Right lobe of liver (tissue), 6 donors: ENCODE results near the gene KRTAP4-2. TPM values are rescaled to one million over a fixed set of nuclear protein-coding genes. Genes with fewer than 3 reads are reported as not detected.
"Not testable (repeated sequence)": the region's sequence is repeated elsewhere in the genome, so short reads cannot be mapped to it uniquely, and the experiment has no call there.

ENCODE experiments used
- ATAC-seq, 4 donors: fragments of 200-7000 bp; cut with Tn5 transposase; one replicate each; pipeline ENCODE4 v1.9.1; 2020; ENCODE audit warnings: mild to moderate bottlenecking in 4 of 4, moderate library complexity in 4 of 4
- DNase-seq, 3 donors: peaks; one replicate each; pipeline ENCODE4 v3.0.0-alpha.2; 2020
- H3K27ac ChIP-seq, 3 donors: fragments of 200-600 bp; one replicate each; pipeline ENCODE4 v1.8.0; 2022
- H3K27me3 ChIP-seq, 2 donors: fragments of 200-600 bp; one replicate each; pipeline ENCODE4 v1.8.0; 2022
- H3K36me3 ChIP-seq, 4 donors: fragments of 200-600 bp; sonication (generic) in 1 of 4; one replicate each; pipeline versions ENCODE4 v1.5.1 to v1.8.0; 2017 to 2022; ENCODE audit warnings: control low read depth in 1 of 4
- H3K4me1 ChIP-seq, 4 donors: fragments of 200-600 bp; sonication (generic) in 1 of 4; one replicate each; pipeline versions ENCODE4 v1.5.1 to v1.8.0; 2017 to 2022; ENCODE audit warnings: control low read depth in 1 of 4
- H3K4me3 ChIP-seq, 3 donors: fragments of 200-600 bp; one replicate each; pipeline ENCODE4 v1.8.0; 2022
- H3K9me3 ChIP-seq, 4 donors: fragments of 200-600 bp; sonication (generic) in 1 of 4; one replicate each; pipeline versions ENCODE4 v1.5.1 to v1.8.0; 2017 to 2022; ENCODE audit warnings: control low read depth in 1 of 4
- CTCF ChIP-seq, 4 donors: fragments of 200-600 bp in 3 of 4; fragments of 450-650 bp in 1 of 4; IDR thresholded peaks; one replicate each; pipeline versions ENCODE4 v1.5.1 to v1.8.0; 2016 to 2022; ENCODE audit warnings: antibody characterized with exemption in 4 of 4, mild to moderate bottlenecking in 2 of 4
- POLR2A ChIP-seq: fragments of 450-650 bp; IDR thresholded peaks from one replicate; pipeline ENCODE4 v1.6.1; 2017; ENCODE audit warnings: antibody characterized with exemption, mild to moderate bottlenecking
- WGBS: methylation state at CpG from one replicate; pipeline ENCODE4 v1.1.6; 2018; ENCODE audit warnings: low coverage, low lambda C conversion rate; ENCODE audit not compliant: insufficient coverage; ENCODE audit errors: missing lambda C conversion rate; 5-methylcytosine and 5-hydroxymethylcytosine counted together
- intact Hi-C, 2 donors: fragments of 100-400 bp; cut with DNase I; formaldehyde crosslinking; loops; one replicate each; pipeline versions ENCODE4 v1.11.2 to v1.14.1; 2022
- small RNA-seq, 2 experiments: library from RNA; depleted of rRNA; stranded (forward); fragments of <200 nt; gene quantifications; one replicate each; pipeline ENCODE3, GENCODE V24; 2016
- total RNA-seq, 6 experiments: library from RNA; depleted of rRNA in 2 of 6; stranded (reverse); fragments of >200 nt in 2 of 6; fragmentation: NEBNext Ultra II Directional in 3 of 6; extraction: Animal tissue kit (Norgen Biotek cat#: 25700) in 3 of 6; gene quantifications; one replicate each; pipeline versions ENCODE4 v1.1.0 to v1.2.4, GENCODE V29; 2016 to 2023
- donor health status: DM: no; HTN: yes; CAD: no.
- donor health status: DM: no; HTN: no; CAD: no.
- donor health status: DM: no; HTN: no; CAD: no.
- donor health status: DM: no; HTN: yes; CAD: no.
- donor health status: DM: no; HTN: yes; CAD: no.

Gene KRTAP4-2
- total RNA-seq, 6 experiments from 2014 or later, result not detected

GRCh38 chr17:41140360-41141131, 37.5 kb downstream of the KRTAP4-2 start, which contains the start of gene KRTAP4-6:
KRTAP4-6 (minus strand) TSS chr17:41140544; CDS start chr17:41140487, 57 bp downstream.
- no peak for ATAC-seq
- H3K4me3 ChIP-seq, result no peak within 1 kb of the TSS
- no peaks in the 10 kb centered on the region for H3K4me1 ChIP-seq
- TF ChIP-seq POLR2A (no peak), CTCF (IDR thresholded peaks at IDR 0.05) (no peak)
- no peaks in the 10 kb centered on the region for H3K27me3 ChIP-seq
- H3K9me3 ChIP-seq, result no peaks in the 10 kb centered on the region
- no peaks in the 10 kb centered on the region for H3K36me3 ChIP-seq
- 53% methylated on average over 4 of the region's 6 CpGs for WGBS
- H3K27ac ChIP-seq, result no peak within 1 kb of the TSS
- no peak for DNase-seq
- intact Hi-C loops, result no loop called here

GRCh38 chr17:41139865-41140264, 38.2 kb downstream of the KRTAP4-2 start:
- H3K9me3 ChIP-seq, H3K27ac ChIP-seq, H3K4me1 ChIP-seq, DNase-seq, ATAC-seq, H3K27me3 ChIP-seq, H3K4me3 ChIP-seq, intact Hi-C loops, H3K36me3 ChIP-seq: not testable (repeated sequence)
- 63% methylated on average over 8 of the region's 12 CpGs for WGBS

- DNase-seq, result no peak
- TF ChIP-seq POLR2A, result no peak
- TF ChIP-seq CTCF (IDR thresholded peaks at IDR 0.05), result no peak
Observed at GRCh38 chr17:41133880-41134735, 43.9 kb downstream of the KRTAP4-2 start.

GRCh38 chr17:41131979-41132378, 46.0 kb downstream of the KRTAP4-2 start:
- no peak overlapping the region for H3K27ac ChIP-seq
- H3K27me3 ChIP-seq, result no peaks in the 10 kb centered on the region
- no peaks in the 10 kb centered on the region for H3K4me1 ChIP-seq
- no peaks in the 10 kb centered on the region for H3K9me3 ChIP-seq
- DNase-seq (no peak), ATAC-seq (no peak)
- WGBS, result 57% methylated on average over 3 of the region's 3 CpGs
- H3K4me3 ChIP-seq, result no peak overlapping the region
- intact Hi-C loops, result no loop called here
- no peak for TF ChIP-seq CTCF (IDR thresholded peaks at IDR 0.05)
- no peak for TF ChIP-seq POLR2A
- no peaks in the 10 kb centered on the region for H3K36me3 ChIP-seq

More at GRCh38 chr17:41133880-41134735, 43.9 kb downstream of the KRTAP4-2 start:
- intact Hi-C loops, result no loop called here
- H3K4me1 ChIP-seq, result no peaks in the 10 kb centered on the region
- no peak for ATAC-seq
- H3K9me3 ChIP-seq, result no peaks in the 10 kb centered on the region
- no peak overlapping the region for H3K4me3 ChIP-seq
- no peaks in the 10 kb centered on the region for H3K36me3 ChIP-seq
- 34% methylated on average over 2 of the region's 2 CpGs for WGBS
- H3K27ac ChIP-seq, result no peak overlapping the region
- no peaks in the 10 kb centered on the region for H3K27me3 ChIP-seq

Small RNAs within 50 kb of the gene (small RNA-seq; reads per million reads assigned to genes)
- gene KRTAP4-17P, result 0 reads per million in 2 experiments

Other genes starting within 250 kb of the KRTAP4-2 start
- gene KRT23, start 240.6 kb downstream of the KRTAP4-2 start, total RNA-seq, result 10 to 100 TPM in 2 of 6 experiments, 1 to 10 TPM in 1, under 1 TPM in 1, not detected in 2; 0.49 to 17.6 (median 10.0) TPM
- gene KRT39, start 211.3 kb downstream of the KRTAP4-2 start, total RNA-seq, result not detected
- gene KRT40, start 193.9 kb downstream of the KRTAP4-2 start, total RNA-seq, result not detected
- not detected for gene KRTAP3-3, start 184.1 kb downstream of the KRTAP4-2 start, total RNA-seq
- not detected for gene KRTAP3-2, start 178.3 kb downstream of the KRTAP4-2 start, total RNA-seq
- gene KRTAP3-1, start 169.1 kb downstream of the KRTAP4-2 start, total RNA-seq, result not detected
- gene KRTAP1-5, start 151.0 kb downstream of the KRTAP4-2 start, total RNA-seq, result not detected
- not detected for gene KRTAP1-4, start 148.0 kb downstream of the KRTAP4-2 start, total RNA-seq
- not detected for gene KRTAP1-3, start 143.3 kb downstream of the KRTAP4-2 start, total RNA-seq
- not detected for gene KRTAP1-1, start 136.8 kb downstream of the KRTAP4-2 start, total RNA-seq
- gene KRTAP2-1, start 130.9 kb downstream of the KRTAP4-2 start, total RNA-seq, result not detected
- not detected for gene KRTAP2-2, start 123.0 kb downstream of the KRTAP4-2 start, total RNA-seq
- not detected for gene KRTAP2-3, start 118.1 kb downstream of the KRTAP4-2 start, total RNA-seq
- gene KRTAP2-4, start 112.3 kb downstream of the KRTAP4-2 start, total RNA-seq, result not detected
- not detected for gene KRTAP4-7, start 94.1 kb downstream of the KRTAP4-2 start, total RNA-seq
- gene KRTAP4-8, start 80.1 kb downstream of the KRTAP4-2 start, total RNA-seq, result not detected
- not detected for gene KRTAP4-16, start 76.0 kb downstream of the KRTAP4-2 start, total RNA-seq
- gene KRTAP4-9, start 72.8 kb downstream of the KRTAP4-2 start, total RNA-seq, result not detected
- gene KRTAP4-11, start 59.8 kb downstream of the KRTAP4-2 start, total RNA-seq, result not detected
- not detected for gene KRTAP4-12, start 54.0 kb downstream of the KRTAP4-2 start, total RNA-seq
- not detected for gene KRTAP4-6, start 37.7 kb downstream of the KRTAP4-2 start, total RNA-seq
- not detected for gene KRTAP4-5, start 28.4 kb downstream of the KRTAP4-2 start, total RNA-seq
- gene KRTAP4-4, start 17.5 kb downstream of the KRTAP4-2 start, total RNA-seq, result not detected
- not detected for gene KRTAP4-3, start 10.0 kb downstream of the KRTAP4-2 start, total RNA-seq
- not detected for gene KRTAP4-1, start 6.7 kb upstream of the KRTAP4-2 start, total RNA-seq
- gene KRTAP9-1, start 11.7 kb upstream of the KRTAP4-2 start, total RNA-seq, result not detected
- gene KRTAP9-2, start 48.4 kb upstream of the KRTAP4-2 start, total RNA-seq, result not detected
- gene KRTAP9-3, start 54.2 kb upstream of the KRTAP4-2 start, total RNA-seq, result not detected
- not detected for gene KRTAP9-8, start 59.8 kb upstream of the KRTAP4-2 start, total RNA-seq
- not detected for gene KRTAP9-4, start 71.5 kb upstream of the KRTAP4-2 start, total RNA-seq
- gene KRTAP9-9, start 77.2 kb upstream of the KRTAP4-2 start, total RNA-seq, result not detected
- not detected for gene KRTAP9-6, start 87.2 kb upstream of the KRTAP4-2 start, total RNA-seq
- not detected for gene KRTAP9-7, start 97.5 kb upstream of the KRTAP4-2 start, total RNA-seq
- not detected for gene KRTAP29-1, start 124.6 kb upstream of the KRTAP4-2 start, total RNA-seq
- gene KRTAP16-1, start 131.1 kb upstream of the KRTAP4-2 start, total RNA-seq, result not detected
- not detected for gene KRTAP17-1, start 137.5 kb upstream of the KRTAP4-2 start, total RNA-seq
- not detected for gene KRT33A, start 172.6 kb upstream of the KRTAP4-2 start, total RNA-seq
- gene KRT33B, start 191.6 kb upstream of the KRTAP4-2 start, total RNA-seq, result not detected
- not detected for gene KRT34, start 204.1 kb upstream of the KRTAP4-2 start, total RNA-seq
- not detected for gene KRT31, start 219.4 kb upstream of the KRTAP4-2 start, total RNA-seq
- gene KRT37, start 246.4 kb upstream of the KRTAP4-2 start, total RNA-seq, result not detected